Endothelial cell of umbilical vein (primary cell): Measurements from ENCODE around the gene RILP. TPM values are rescaled to one million over a fixed set of nuclear protein-coding genes. Genes with fewer than 3 reads are reported as not detected.

Source experiments
- BruUV-seq: library from RNA; stranded (reverse); fragments of 400-500 nt; replicated peaks from 2 replicates; lab custom pipeline; 2021; lab: Mats Ljungman, UMichigan
- CTCF ChIA-PET: fragments of 300-600, 350-600 bp; sonication (Branson Sonifier 250); formaldehyde crosslinking; loops from one replicate; lab custom pipeline; 2021; ENCODE audit warnings: antibody characterized with exemption, inconsistent platforms; lab: Charles Lee
- POLR2A ChIA-PET: fragments of 300-600, 350-600 bp; sonication (Branson Sonifier 250); formaldehyde crosslinking; loops from one replicate; lab custom pipeline; 2021; ENCODE audit warnings: antibody characterized with exemption, inconsistent platforms; lab: Charles Lee
- DNase-seq: peaks from one replicate; pipeline ENCODE4 v3.0.0-alpha.2; 2011; ENCODE audit warnings: low read depth, low spot score
- FAIRE-seq: peaks from 2 replicates; lab custom pipeline; 2011; peaks lifted over from hg19 to GRCh38; lab: Jason Lieb, UNC
- H2AFZ ChIP-seq: 2 replicates; pipeline ENCODE4 v1.6.0; 2012; ENCODE audit warnings: low read depth, low read length, control low read depth, inconsistent platforms
- H3K27ac ChIP-seq: 2 replicates; pipeline ENCODE4 v1.5.1; 2011; ENCODE audit warnings: low read depth, mild to moderate bottlenecking, control low read depth, low read length, moderate library complexity; ENCODE audit not compliant: insufficient read depth
- H3K27me3 ChIP-seq, 2 experiments: 2 replicates each; pipeline versions ENCODE4 v1.6.0 to v1.6.1; 2011; ENCODE audit warnings: low read length in 2 of 2, mixed read lengths in 1 of 2; ENCODE audit not compliant: control insufficient read depth in 2 of 2, insufficient read depth in 2 of 2
- H3K36me3 ChIP-seq, 2 experiments: 2 replicates in 1 of 2; 3 replicates in 1 of 2; pipeline ENCODE4 v1.5.1; 2011; ENCODE audit warnings: low read length in 2 of 2, mild to moderate bottlenecking in 1 of 2, moderate library complexity in 1 of 2; ENCODE audit not compliant: control insufficient read depth in 2 of 2, insufficient read depth in 2 of 2; ENCODE audit errors: extremely low read depth in 1 of 2
- H3K4me1 ChIP-seq: 3 replicates; pipeline ENCODE4 v1.5.1; 2011; ENCODE audit warnings: mild to moderate bottlenecking, low read length; ENCODE audit not compliant: control insufficient read depth, insufficient read depth; ENCODE audit errors: extremely low read depth
- H3K4me2 ChIP-seq: 2 replicates; pipeline ENCODE4 v1.6.1; 2011; ENCODE audit warnings: low read length, control low read depth, mixed read lengths; ENCODE audit not compliant: insufficient read depth
- H3K4me3 ChIP-seq, 3 experiments: fragments of 200-600 bp in 1 of 3; sonication (generic), shearing (Covaris generic) in 1 of 3; replicated peaks in 1 of 3; 2 replicates each; pipeline ENCODE4 v1.5.1; 2011 to 2016; ENCODE audit warnings: control low read depth in 3 of 3, low read length in 3 of 3, mild to moderate bottlenecking in 2 of 3, inconsistent platforms in 1 of 3, low read depth in 1 of 3, moderate library complexity in 1 of 3; ENCODE audit not compliant: insufficient read depth in 1 of 3
- H3K79me2 ChIP-seq: 2 replicates; pipeline ENCODE4 v1.6.0; 2012; ENCODE audit warnings: low read length, inconsistent platforms; ENCODE audit not compliant: control insufficient read depth, insufficient read depth
- H3K9ac ChIP-seq: replicated peaks from 2 replicates; pipeline ENCODE3; 2011; ENCODE audit warnings: low read length, control low read depth; ENCODE audit not compliant: insufficient read depth; ENCODE audit errors: extremely low read depth
- H3K9me1 ChIP-seq: replicated peaks from 3 replicates; pipeline ENCODE4 v1.6.0; 2011; ENCODE audit warnings: mild to moderate bottlenecking, low read length; ENCODE audit not compliant: control insufficient read depth, insufficient read depth; ENCODE audit errors: extremely low read depth
- H3K9me3 ChIP-seq: replicated peaks from 2 replicates; pipeline ENCODE4 v1.5.1; 2012; ENCODE audit warnings: low read length, inconsistent platforms; ENCODE audit not compliant: control insufficient read depth, insufficient read depth
- H4K20me1 ChIP-seq: replicated peaks from 2 replicates; pipeline ENCODE3; 2011; ENCODE audit warnings: mild to moderate bottlenecking, low read length; ENCODE audit not compliant: control insufficient read depth, insufficient read depth; ENCODE audit errors: extremely low read depth
- CTCF ChIP-seq, 2 donors: IDR thresholded peaks; 1 replicate in 1 of 2; 2 replicates in 1 of 2; pipeline ENCODE4 v1.5.1; 2011; ENCODE audit warnings: low read length in 2 of 2, mild to moderate bottlenecking in 2 of 2, moderate library complexity in 2 of 2, control low read depth in 1 of 2, inconsistent platforms in 1 of 2, low read depth in 1 of 2; ENCODE audit not compliant: insufficient read depth in 1 of 2; ENCODE audit errors: extremely low read depth in 1 of 2
- EZH2 ChIP-seq: IDR thresholded peaks from 2 replicates; pipeline ENCODE4 v1.6.1; 2012; ENCODE audit warnings: borderline replicate concordance, low read depth, mild to moderate bottlenecking, moderate library complexity, low read length, inconsistent platforms; ENCODE audit not compliant: severe bottlenecking
- FOS ChIP-seq: IDR thresholded peaks from 2 replicates; pipeline ENCODE4 v1.6.1; 2011; ENCODE audit warnings: mild to moderate bottlenecking, low read length, moderate library complexity, borderline replicate concordance; ENCODE audit not compliant: insufficient read depth
- GATA2 ChIP-seq: IDR thresholded peaks from 2 replicates; pipeline ENCODE4 v1.7.0; 2011; ENCODE audit warnings: low read depth, mild to moderate bottlenecking, moderate library complexity, mixed read lengths, low read length; ENCODE audit not compliant: insufficient read length, insufficient read depth
- JUN ChIP-seq: IDR thresholded peaks from 2 replicates; pipeline ENCODE4 v1.6.1; 2011; ENCODE audit warnings: borderline replicate concordance, low read depth; ENCODE audit not compliant: insufficient read length, insufficient read depth
- MAX ChIP-seq: IDR thresholded peaks from 2 replicates; pipeline ENCODE4 v1.6.1; 2011; ENCODE audit not compliant: insufficient read depth, insufficient read length
- MYC ChIP-seq: IDR thresholded peaks from one replicate; pipeline ENCODE4 v1.6.1; 2011; ENCODE audit warnings: mild to moderate bottlenecking, low read depth, low read length
- POLR2A ChIP-seq: IDR thresholded peaks from 2 replicates; pipeline ENCODE4 v1.6.1; 2012; ENCODE audit warnings: low read depth, mild to moderate bottlenecking, control low read depth, low read length
- POLR2AphosphoS5 ChIP-seq: IDR thresholded peaks from 2 replicates; pipeline ENCODE4 v1.6.1; 2012; ENCODE audit warnings: low read depth, mild to moderate bottlenecking, control low read depth, low read length, moderate library complexity; ENCODE audit not compliant: insufficient read depth
- dilution Hi-C: fragments of 300-500 bp; cut with MboI; formaldehyde crosslinking; loops from one replicate; pipeline ENCODE4 v1.15.0; 2019; ENCODE audit warnings: low sequenced_read_pairs; ENCODE audit not compliant: extremely low pct_ligation_motif_present
- intact Hi-C: fragments of 100-400 bp; cut with micrococcal nuclease; formaldehyde crosslinking; loops from one replicate; pipeline ENCODE4 v1.10.0; 2022
- polyA plus RNA-seq, 4 experiments: library from polyadenylated mRNA; depleted of rRNA in 3 of 4; stranded (reverse) in 3 of 4; unstranded in 1 of 4; fragments of >200 nt; gene quantifications; 2 replicates each; pipeline versions ENCODE4 v1.2.1 to v1.2.3, GENCODE V29; 2011 to 2012; ENCODE audit warnings: missing spikeins in 1 of 4
- total RNA-seq: library from RNA; stranded (reverse); gene quantifications from 2 replicates; pipeline ENCODE4 v1.2.3, GENCODE V29; 2021

Gene RILP
- total and polyA plus RNA-seq, 2 donors (not counting 3 experiments of a cell fraction or from before 2014, with no cell fraction given): 9.4 to 10.0 TPM

- no peak overlapping the region for H3K4me3 ChIP-seq
- H3K4me2 ChIP-seq: no peak overlapping the region
- CTCF ChIA-PET: interaction anchor here (1.3 to 7.7 kb wide), 6 partner anchors 18 to 391 kb away, joined by 3 to 218 read pairs (median 6); no protein-coding TSS in a partner anchor
- no peak for FAIRE-seq
- H3K79me2 ChIP-seq: no peaks in the 10 kb centered on the region
- no peaks in the 10 kb centered on the region for H3K27me3 ChIP-seq
- no peaks in the 10 kb centered on the region for H4K20me1 ChIP-seq
- TSS peak; percentile 92 for BruUV-seq
- no peak overlapping the region for H3K27ac ChIP-seq
- H3K4me1 ChIP-seq: peaks cover 25% of the 10 kb centered on the region
- POLR2A ChIA-PET: interaction anchor here (0.6 kb wide), 1 partner anchor 171 kb away, joined by 6 read pairs; no protein-coding TSS in a partner anchor
- H3K9me3 ChIP-seq: no peaks in the 10 kb centered on the region
- H3K36me3 ChIP-seq: peaks cover 29 to 40% of the 10 kb centered on the region in 2 experiments
- no peak for TF ChIP-seq MYC
- no peak for TF ChIP-seq GATA2
- no peak for TF ChIP-seq POLR2AphosphoS5
- no peak for TF ChIP-seq CTCF (IDR thresholded peaks at IDR 0.05; ENCODE audit: extremely low read depth in 1 of 2, insufficient read depth in 1 of 2, low read depth in 1 of 2, low read length in 2 of 2)
- TF ChIP-seq JUN: no peak
- TF ChIP-seq EZH2: no peak
- no peak for TF ChIP-seq FOS
- no peak for TF ChIP-seq POLR2A
- no peak for TF ChIP-seq MAX
- no peak for DNase-seq
- H3K9me1 ChIP-seq: no peaks in the 10 kb centered on the region
- no peak overlapping the region for H2AFZ ChIP-seq
- dilution Hi-C loops: no loop called here
- intact Hi-C loops: no loop called here
- H3K9ac ChIP-seq: no peak overlapping the region
These were observed 1.3 kb upstream of the RILP start for GRCh38 chr17:1650731-1651558.
